H1 (cell line): ENCODE results near the gene MANF.

Experiments used
- BRCA1 ChIP-seq: IDR thresholded peaks from 2 replicates; pipeline ENCODE4 v1.6.1; 2012; ENCODE audit warnings: low read depth, low read length, improper control_type of control experiment
- CEBPB ChIP-seq: IDR thresholded peaks from 2 replicates; pipeline ENCODE4 v1.6.1; 2012; ENCODE audit warnings: low read depth, low read length
- CTCF ChIP-seq, 3 experiments: IDR thresholded peaks; 1 replicate in 2 of 3; 2 replicates in 1 of 3; pipeline versions ENCODE4 v1.5.1 to v1.6.1; 2011; ENCODE audit warnings: low read length in 3 of 3, mild to moderate bottlenecking in 3 of 3, inconsistent platforms in 2 of 3, low read depth in 1 of 3, moderate library complexity in 1 of 3; ENCODE audit not compliant: insufficient read depth in 1 of 3; ENCODE audit errors: control extremely low read depth in 1 of 3
- GABPA ChIP-seq: IDR thresholded peaks from 2 replicates; pipeline ENCODE4 v1.6.1; 2011; ENCODE audit warnings: mild to moderate bottlenecking, low read length, moderate library complexity, borderline replicate concordance; ENCODE audit not compliant: insufficient read depth
- HDAC2 ChIP-seq, 2 experiments: fragments of 300-600 bp in 1 of 2; sonication (generic) in 1 of 2; IDR thresholded peaks; 2 replicates each; pipeline ENCODE4 v1.6.1; 2011 to 2012; ENCODE audit warnings: low read depth in 2 of 2, low read length in 2 of 2, mild to moderate bottlenecking in 2 of 2, moderate library complexity in 2 of 2, borderline replicate concordance in 1 of 2, inconsistent platforms in 1 of 2
- HDAC6 ChIP-seq: IDR thresholded peaks from one replicate; pipeline ENCODE4 v1.7.1; 2012; ENCODE audit warnings: low read depth, mild to moderate bottlenecking, inconsistent platforms, low read length, moderate library complexity
- JUND ChIP-seq: IDR thresholded peaks from 2 replicates; pipeline ENCODE4 v1.6.1; 2011; ENCODE audit warnings: mild to moderate bottlenecking, improper control_type of control experiment, low read length
- POLR2AphosphoS5 ChIP-seq: IDR thresholded peaks from 2 replicates; pipeline ENCODE4 v1.6.1; 2011; ENCODE audit warnings: low read depth, low read length
- RXRA ChIP-seq: IDR thresholded peaks from 2 replicates; pipeline ENCODE4 v1.6.1; 2011; ENCODE audit warnings: low read depth, mild to moderate bottlenecking, low read length, moderate library complexity; ENCODE audit not compliant: insufficient read depth

GRCh38 chr3:51362476-51362875, 22.6 kb upstream of the MANF start:
- TF ChIP-seq BRCA1 (no peak), RXRA (no peak), CEBPB (no peak), GABPA (no peak), JUND (no peak), HDAC6 (no peak), CTCF (IDR thresholded peaks at IDR 0.05; ENCODE audit: control extremely low read depth in 1 of 3, insufficient read depth in 1 of 3, low read depth in 1 of 3, low read length in 3 of 3) (no peak), POLR2AphosphoS5 (no peak), HDAC2 (IDR thresholded peaks at IDR 0.05; ENCODE audit: borderline replicate concordance in 1 of 2, low read depth in 2 of 2, low read length in 2 of 2) (no peak)
